ENCODE data around the gene ACAP1.
A peak's percentile ranks its signal among the peaks of the same experiment; 100 is the strongest.

The ACAP1 gene

GRCh38 chr17:7392696-7393612 lies 56.6 kb downstream of the ACAP1 start:
- DNase-seq: no peak

- peak; percentile 77 for DNase-seq
Observed at GRCh38 chr17:7393613-7394451, 57.5 kb downstream of the ACAP1 start.

DNA sequence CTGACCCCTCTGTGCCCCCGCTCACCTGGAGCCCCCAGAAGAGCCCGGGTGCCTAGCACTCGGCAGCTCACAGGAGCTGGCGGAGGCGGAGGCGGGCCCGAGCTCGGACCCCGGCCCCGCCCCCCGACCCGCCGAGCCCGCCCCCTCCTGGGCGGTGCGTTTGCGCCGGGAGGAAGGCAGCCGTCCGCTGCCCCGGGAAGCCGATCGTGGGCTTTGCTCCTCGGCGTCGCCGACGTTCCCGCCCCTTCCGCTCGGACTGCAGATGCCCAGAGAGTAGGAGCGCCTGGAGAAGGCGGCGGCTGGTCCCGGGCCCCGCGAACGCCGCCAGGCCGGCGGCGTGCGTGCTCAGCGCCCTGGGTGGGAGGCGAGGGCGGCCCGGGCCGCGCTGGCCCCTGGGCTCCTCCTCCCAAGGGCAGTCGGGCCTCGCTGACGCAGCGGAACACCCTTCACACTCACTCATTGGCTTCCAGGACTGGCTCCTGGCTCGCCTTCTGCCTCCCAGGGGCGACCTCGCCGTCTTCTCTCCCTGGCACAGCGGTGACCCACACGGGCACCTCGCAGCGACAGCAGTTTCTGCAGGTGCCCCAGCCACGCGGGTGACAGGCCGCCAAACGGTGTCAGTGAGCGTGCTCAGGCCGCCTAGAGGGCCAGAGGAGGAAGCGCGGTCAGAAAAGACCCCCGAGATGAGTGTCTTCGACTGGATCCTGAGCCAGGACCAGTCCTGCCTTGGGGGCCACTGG lies 58.3 kb downstream of the ACAP1 start, which contains the start of gene PLSCR3:
Gene PLSCR3 (minus strand): TSS at position 74 of the 740 bp plus-strand sequence. CDS start 415 bp downstream, outside the sequence.
- DNase-seq: peak; percentile 91

DNA sequence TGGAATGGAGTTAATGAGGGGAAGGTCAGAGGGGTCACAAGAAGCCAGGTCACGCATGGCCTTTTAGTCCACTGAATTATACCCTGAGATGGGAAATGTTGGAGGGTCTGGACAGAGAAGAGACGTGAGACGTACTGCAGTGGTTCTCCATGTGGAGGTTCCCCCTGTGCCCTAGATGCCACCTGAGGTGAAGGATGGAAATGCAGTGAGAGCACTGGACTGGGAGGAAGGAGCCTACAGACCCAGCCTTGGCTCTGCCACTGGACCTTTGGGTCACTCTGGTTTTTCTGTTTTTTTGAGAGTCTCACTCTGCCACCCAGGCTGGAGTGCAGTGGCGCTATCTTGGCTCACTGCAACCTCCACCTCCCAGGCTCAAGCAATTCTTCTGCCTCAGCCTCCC lies 59.8 kb downstream of the ACAP1 start:
- DNase-seq: no peak

GRCh38 chr17:7398612-7399011 lies 62.3 kb downstream of the ACAP1 start:
- DNase-seq: no peak
